Measurements from ENCODE around the gene OMA1. TPM values are rescaled to one million over a fixed set of nuclear protein-coding genes. Genes with fewer than 3 reads are reported as not detected.
A peak's percentile ranks its signal among the peaks of the same experiment; 100 is the strongest.
"Not testable (repeated sequence)": the region's sequence is repeated elsewhere in the genome, so short reads cannot be mapped to it uniquely, and the experiment has no call there.

OMA1 gene
- polyA plus RNA-seq, 2 of the 4 experiments (the other 2 are of a cell fraction) = 11.7 to 18.0 TPM

- H3K27ac ChIP-seq; POLR2A ChIA-PET; FAIRE-seq; H3K4me3 ChIP-seq; DNase-seq (ENCODE audit: low read depth in 1 of 2, low spot score in 1 of 2); H3K9me3 ChIP-seq; ATAC-seq; H3K4me1 ChIP-seq; H3K4me2 ChIP-seq: not testable (repeated sequence)
- 56% methylated on average over 6 of the region's 6 CpGs for WGBS (ENCODE audit: missing lambda C conversion rate)
- CTCF ChIA-PET = interaction anchor here (1.3 to 1.4 kb wide), 2 partner anchors 34 to 104 kb away, joined by 3 to 4 read pairs; no protein-coding TSS in a partner anchor
Observed at GRCh38 chr1:58549291-58549690, 2.8 kb upstream of the OMA1 start.

DNA sequence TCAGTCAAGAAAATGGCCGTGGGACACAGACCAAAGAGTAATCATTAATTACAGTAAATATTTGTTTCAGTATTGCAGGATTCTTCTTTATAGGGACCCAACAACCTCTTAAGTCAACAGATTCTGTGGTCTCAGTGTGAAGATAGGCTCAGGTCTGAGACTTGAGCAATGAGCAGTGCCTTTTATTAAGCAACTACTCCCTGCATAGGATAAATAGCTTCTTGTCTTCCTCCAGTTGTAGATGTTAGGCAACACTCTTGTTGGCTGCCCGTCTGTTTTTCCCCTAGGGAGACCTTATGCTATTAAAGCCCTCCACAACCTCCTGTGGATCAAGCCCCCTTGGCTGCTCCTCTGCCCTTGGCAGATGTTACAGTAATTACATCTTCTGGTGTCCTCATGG, 1.8 kb upstream of the OMA1 start:
- CTCF ChIA-PET = interaction anchor here (1.4 kb wide), 1 partner anchor 33 kb away, joined by 3 read pairs; no protein-coding TSS in a partner anchor
- 27% methylated on average over 2 of the region's 2 CpGs for WGBS (ENCODE audit: missing lambda C conversion rate)
- H3K4me3 ChIP-seq = no peak overlapping the region

DNA sequence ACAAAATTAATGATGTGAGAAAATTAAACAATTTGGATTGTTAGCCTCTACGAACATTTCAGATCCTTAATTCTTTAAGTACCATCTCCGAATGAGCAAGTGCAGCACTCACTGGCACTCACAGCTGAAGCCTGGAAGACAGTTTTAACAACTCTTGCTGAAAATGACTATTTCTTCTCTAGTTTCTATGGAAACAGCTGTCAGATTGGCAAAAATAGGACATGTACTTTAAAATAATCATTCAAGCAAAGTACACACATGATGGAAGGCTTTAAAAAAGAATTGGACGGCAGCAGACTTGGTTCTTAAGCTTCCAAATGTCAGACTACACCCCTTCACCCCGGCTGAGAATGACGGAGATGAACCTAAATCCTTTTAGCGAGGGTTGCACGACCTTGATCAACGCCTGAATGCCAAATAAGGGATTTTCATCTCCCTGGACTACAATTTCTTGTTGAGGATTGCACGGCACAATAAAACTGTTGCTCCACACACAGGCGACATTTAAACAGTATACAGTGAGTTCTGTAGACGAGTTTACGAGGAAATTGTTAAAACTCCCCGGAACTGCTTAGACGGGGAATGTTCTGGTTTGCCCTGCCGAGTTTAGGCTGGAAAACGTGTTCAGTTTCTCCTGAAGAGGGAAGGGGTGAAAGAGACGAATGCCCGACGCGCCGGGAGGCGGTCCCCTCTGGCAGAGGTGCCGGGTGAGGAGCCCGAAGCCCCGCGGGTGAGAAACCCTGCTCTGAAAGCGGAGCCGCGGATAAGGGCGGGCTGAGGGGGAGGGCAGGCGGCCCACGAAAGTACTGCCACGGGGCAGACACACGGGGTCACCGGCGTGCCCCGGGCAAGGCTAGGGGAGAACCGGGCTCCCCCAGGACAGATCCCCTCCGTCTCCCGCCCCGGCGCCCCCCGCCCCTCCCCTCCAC, 671 bp downstream of the OMA1 start:
- 4% methylated on average over 32 of the region's 43 CpGs for WGBS (ENCODE audit: missing lambda C conversion rate)
- peak; percentile 5 to 27 for DNase-seq (ENCODE audit: low read depth in 1 of 2, low spot score in 1 of 2)
- peak overlapping the region; percentile 75 for H3K4me3 ChIP-seq
- POLR2A ChIA-PET = interaction anchor here (0.7 kb wide), 2 partner anchors 39 to 1184 kb away, joined by 3 to 5 read pairs; no protein-coding TSS in a partner anchor
- ATAC-seq = peak; percentile 82
- no peaks in the 10 kb centered on the region for H3K9me3 ChIP-seq
- TF ChIP-seq FOSL2 (IDR thresholded peaks at IDR 0.05) (no peak), FOSL2 (CRISPR knock-in tag; IDR thresholded peaks at IDR 0.05) (no peak), RNF2 (IDR thresholded peaks at IDR 0.05; ENCODE audit: borderline replicate concordance, low read depth) (no peak), ATOH8 (CRISPR knock-in tag; IDR thresholded peaks at IDR 0.05; ENCODE audit: low read depth) (no peak), RAD21 (conservative IDR thresholded peaks at IDR 0.05 in 1 of 2, IDR thresholded peaks at IDR 0.05 in 1 of 2) (no peak)
- TF ChIP-seq, protein P1, sequence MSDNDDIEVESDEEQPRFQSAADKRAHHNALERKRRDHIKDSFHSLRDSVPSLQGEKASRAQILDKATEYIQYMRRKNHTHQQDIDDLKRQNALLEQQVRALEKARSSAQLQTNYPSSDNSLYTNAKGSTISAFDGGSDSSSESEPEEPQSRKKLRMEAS (IDR thresholded peaks at IDR 0.05) = no peak
- H3K4me2 ChIP-seq = peak overlapping the region; percentile 91
- no peak for FAIRE-seq
- 0 out of 3 replicates have a peak, but pooled peaks cover 8% of the 10 kb centered on the region for H3K4me1 ChIP-seq
- H3K27ac ChIP-seq = peak overlapping the region; percentile 86 to 99
- CTCF ChIA-PET = interaction anchor here (0.6 to 1.5 kb wide), 17 partner anchors 9 to 1213 kb away, joined by 3 to 6 read pairs (median 3); no protein-coding TSS in a partner anchor

More for the DNA sequence above, 1.8 kb upstream of the OMA1 start:
- no peak for ATAC-seq
- Histone ChIP-seq H3K27ac (no peak overlapping the region), H3K9me3 (no peaks in the 10 kb centered on the region), H3K4me1 (0 out of 3 replicates have a peak, but pooled peaks cover 4% of the 10 kb centered on the region), H3K4me2 (no peak overlapping the region)
- POLR2A ChIA-PET = no interaction called here
- DNase-seq (ENCODE audit: low read depth in 1 of 2, low spot score in 1 of 2) = no peak
- TF ChIP-seq HEYL (CRISPR knock-in tag; IDR thresholded peaks at IDR 0.05) = no peak
- no peak for TF ChIP-seq CHD2 (IDR thresholded peaks at IDR 0.05; ENCODE audit: low read length, partially characterized antibody)
- TF ChIP-seq RAD21 (conservative IDR thresholded peaks at IDR 0.05 in 1 of 2, IDR thresholded peaks at IDR 0.05 in 1 of 2) = no peak
- no peak for TF ChIP-seq CBX8 (IDR thresholded peaks at IDR 0.05)
- TF ChIP-seq HES2 (IDR thresholded peaks at IDR 0.05) = no peak
- TF ChIP-seq MAFK (IDR thresholded peaks at IDR 0.05; ENCODE audit: partially characterized antibody) = no peak
- no peak for TF ChIP-seq NR3C1 (IDR thresholded peaks at IDR 0.05)
- no peak for TF ChIP-seq FOSL2 (IDR thresholded peaks at IDR 0.05)
- no peak for TF ChIP-seq FOSL2 (CRISPR knock-in tag; IDR thresholded peaks at IDR 0.05)
- no peak for TF ChIP-seq ZFP36 (IDR thresholded peaks at IDR 0.05; ENCODE audit: borderline replicate concordance, partially characterized antibody)
- TF ChIP-seq JUNB (IDR thresholded peaks at IDR 0.05) = no peak
- no peak for TF ChIP-seq JUN (IDR thresholded peaks at IDR 0.05)
- no peak for TF ChIP-seq KDM1A (IDR thresholded peaks at IDR 0.05; ENCODE audit: low read depth)
- TF ChIP-seq MAZ (IDR thresholded peaks at IDR 0.05; ENCODE audit: borderline replicate concordance, low read depth, low read length) = no peak
- no peak for TF ChIP-seq FOSB (CRISPR knock-in tag; IDR thresholded peaks at IDR 0.05)
- no peak for TF ChIP-seq ESRRA (IDR thresholded peaks at IDR 0.05; ENCODE audit: borderline replicate concordance, low read length)
- TF ChIP-seq RNF2 (IDR thresholded peaks at IDR 0.05; ENCODE audit: borderline replicate concordance, low read depth) = no peak
- no peak for TF ChIP-seq ZSCAN20 (CRISPR knock-in tag; IDR thresholded peaks at IDR 0.05)
- no peak for TF ChIP-seq RCOR1 (IDR thresholded peaks at IDR 0.05; ENCODE audit: low read depth, low read length)
- TF ChIP-seq POLR2A (IDR thresholded peaks at IDR 0.05; ENCODE audit: low read length) = no peak
- FAIRE-seq = no peak

All from A549 (cell line).